ENCODE data around the gene SERGEF. TPM values are rescaled to one million over a fixed set of nuclear protein-coding genes. Genes with fewer than 3 reads are reported as not detected.

Gene SERGEF
- total and polyA plus RNA-seq, 4 donors, result 20.2 to 85.0 (median 26.9) TPM

DNA sequence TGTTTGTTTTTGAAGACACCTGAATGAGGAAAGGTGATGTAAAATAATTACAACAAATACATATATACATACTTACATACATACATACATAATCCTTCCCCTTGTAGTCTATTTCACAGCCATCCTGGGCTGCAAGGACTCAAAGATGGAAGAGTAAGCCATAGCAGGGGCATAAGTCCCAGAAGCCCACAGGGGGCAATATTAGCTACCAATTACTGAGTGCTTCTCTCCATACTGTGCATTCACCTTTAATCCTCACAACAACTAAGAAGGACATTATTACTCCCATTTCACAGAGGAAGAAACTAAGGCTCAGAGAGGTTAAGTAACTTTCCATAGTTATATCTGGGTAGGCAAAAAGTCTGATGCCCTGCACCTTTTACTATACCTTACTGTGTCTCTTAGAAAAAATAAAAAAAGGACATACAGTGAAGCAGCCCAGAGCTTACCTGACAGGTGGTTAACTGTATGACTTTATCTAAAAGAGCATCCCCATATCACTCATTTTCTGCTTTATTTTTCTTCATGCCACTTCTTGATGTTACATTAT is 2.7 kb downstream of the SERGEF start:
- DNase-seq, result no peak
- H3K36me3 ChIP-seq (ENCODE audit: control insufficient read depth in 4 of 4, insufficient read depth in 4 of 4, low read length in 4 of 4), result peaks cover 0 to 10% (median 2%) of the 10 kb centered on the region in 4 donors
- no peak overlapping the region for H3K4me3 ChIP-seq
- ATAC-seq (ENCODE audit: insufficient read depth, low FRiP score), result no peak
- no peak overlapping the region for H3K27ac ChIP-seq (ENCODE audit: low read depth in 1 of 2, low read length in 1 of 2)
- no peaks in the 10 kb centered on the region for H3K9me3 ChIP-seq (ENCODE audit: control insufficient read depth in 4 of 4, insufficient read depth in 3 of 4, low read length in 3 of 4)
- H3K9ac ChIP-seq (ENCODE audit: insufficient read depth in 1 of 2, low read length in 2 of 2), result no peak overlapping the region
- TF ChIP-seq, protein P1, sequence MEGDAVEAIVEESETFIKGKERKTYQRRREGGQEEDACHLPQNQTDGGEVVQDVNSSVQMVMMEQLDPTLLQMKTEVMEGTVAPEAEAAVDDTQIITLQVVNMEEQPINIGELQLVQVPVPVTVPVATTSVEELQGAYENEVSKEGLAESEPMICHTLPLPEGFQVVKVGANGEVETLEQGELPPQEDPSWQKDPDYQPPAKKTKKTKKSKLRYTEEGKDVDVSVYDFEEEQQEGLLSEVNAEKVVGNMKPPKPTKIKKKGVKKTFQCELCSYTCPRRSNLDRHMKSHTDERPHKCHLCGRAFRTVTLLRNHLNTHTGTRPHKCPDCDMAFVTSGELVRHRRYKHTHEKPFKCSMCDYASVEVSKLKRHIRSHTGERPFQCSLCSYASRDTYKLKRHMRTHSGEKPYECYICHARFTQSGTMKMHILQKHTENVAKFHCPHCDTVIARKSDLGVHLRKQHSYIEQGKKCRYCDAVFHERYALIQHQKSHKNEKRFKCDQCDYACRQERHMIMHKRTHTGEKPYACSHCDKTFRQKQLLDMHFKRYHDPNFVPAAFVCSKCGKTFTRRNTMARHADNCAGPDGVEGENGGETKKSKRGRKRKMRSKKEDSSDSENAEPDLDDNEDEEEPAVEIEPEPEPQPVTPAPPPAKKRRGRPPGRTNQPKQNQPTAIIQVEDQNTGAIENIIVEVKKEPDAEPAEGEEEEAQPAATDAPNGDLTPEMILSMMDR (IDR thresholded peaks at IDR 0.05; ENCODE audit: control extremely low read depth, extremely low read depth), result no peak
- peaks cover 2 to 11% (median 5%) of the 10 kb centered on the region in 5 donors for H3K4me1 ChIP-seq (ENCODE audit: control insufficient read depth in 5 of 5, insufficient read depth in 5 of 5, low read length in 5 of 5)
- H3K27me3 ChIP-seq (ENCODE audit: control insufficient read depth in 3 of 3, insufficient read depth in 3 of 3, low read length in 2 of 3), result peaks cover 0 to 5% (median 0%) of the 10 kb centered on the region in 3 donors

DNA sequence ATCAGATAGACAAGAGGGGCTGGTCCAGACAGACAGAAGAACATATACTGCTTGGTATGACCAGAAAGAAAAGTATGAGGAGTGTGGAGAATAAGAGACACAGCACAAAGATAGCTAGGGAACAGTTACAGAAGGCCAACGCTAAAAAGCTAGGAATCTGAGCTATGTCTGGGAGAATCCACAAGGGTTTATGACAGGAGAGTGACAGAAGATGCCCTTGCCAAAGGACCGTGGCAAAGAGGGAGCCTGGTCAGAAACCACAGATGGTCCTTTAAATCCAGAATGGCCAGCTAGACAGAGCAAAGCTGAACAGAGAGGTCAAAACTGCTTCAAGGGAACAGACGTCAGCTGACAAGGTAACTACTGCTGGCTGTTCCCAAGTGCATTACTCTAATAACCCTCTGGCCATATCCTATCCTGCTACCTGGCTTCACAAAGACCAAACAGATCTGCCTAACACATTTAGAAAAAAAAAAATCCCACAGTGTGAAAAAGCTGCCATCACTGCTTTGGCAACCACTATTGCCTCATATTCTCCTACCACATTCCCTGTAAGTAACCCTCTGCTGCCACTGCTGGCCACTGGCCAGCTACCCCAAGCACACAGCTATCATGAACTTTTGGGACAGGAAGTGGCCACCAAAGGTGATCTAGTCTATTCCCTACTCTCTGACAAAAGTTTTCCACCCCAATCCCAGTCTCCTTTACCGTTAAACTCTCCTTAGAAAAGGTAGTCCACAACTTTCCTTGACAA is 7.3 kb downstream of the SERGEF start:
- no peak overlapping the region for H3K9ac ChIP-seq (ENCODE audit: insufficient read depth in 1 of 2, low read length in 2 of 2)
- TF ChIP-seq, protein P1 (IDR thresholded peaks at IDR 0.05; ENCODE audit: control extremely low read depth, extremely low read depth), result no peak
- 87 to 93% methylated on average over 4 of the region's 4 CpGs for WGBS, 2 donors
- ATAC-seq (ENCODE audit: insufficient read depth, low FRiP score) (no peak), DNase-seq (no peak)
- no peaks in the 10 kb centered on the region for H3K9me3 ChIP-seq (ENCODE audit: control insufficient read depth in 4 of 4, insufficient read depth in 3 of 4, low read length in 3 of 4)
- peaks cover 3 to 18% (median 10%) of the 10 kb centered on the region in 4 donors for H3K36me3 ChIP-seq (ENCODE audit: control insufficient read depth in 4 of 4, insufficient read depth in 4 of 4, low read length in 4 of 4)
- H3K27ac ChIP-seq (ENCODE audit: low read depth in 1 of 2, low read length in 1 of 2), result no peak overlapping the region
- H3K27me3 ChIP-seq (ENCODE audit: control insufficient read depth in 3 of 3, insufficient read depth in 3 of 3, low read length in 2 of 3), result no peaks in the 10 kb centered on the region
- H3K4me1 ChIP-seq (ENCODE audit: control insufficient read depth in 5 of 5, insufficient read depth in 5 of 5, low read length in 5 of 5), result no peaks in the 10 kb centered on the region
- H3K4me3 ChIP-seq, result no peak overlapping the region

DNA sequence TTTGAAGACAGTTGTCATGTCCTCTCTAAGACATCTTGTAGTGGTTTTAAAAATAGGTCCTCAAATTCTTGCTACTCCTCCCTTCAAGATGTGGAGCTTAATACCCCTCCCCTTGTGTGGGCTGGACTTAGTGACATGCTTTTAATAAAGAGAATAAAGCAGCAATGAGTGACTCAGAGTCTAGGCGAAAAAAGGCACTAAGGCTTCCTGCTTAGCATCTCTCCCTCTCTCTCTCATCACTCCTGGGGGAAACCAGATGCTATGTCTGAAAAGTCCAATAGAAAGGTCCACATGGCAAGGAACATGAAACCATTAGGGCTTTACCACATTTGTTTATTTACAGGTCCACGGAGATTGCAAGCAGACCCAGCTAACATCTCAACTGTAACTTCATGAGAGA is 11.7 kb downstream of the SERGEF start:
- no peaks in the 10 kb centered on the region for H3K4me1 ChIP-seq (ENCODE audit: control insufficient read depth in 5 of 5, insufficient read depth in 5 of 5, low read length in 5 of 5)
- H3K4me3 ChIP-seq, result no peak overlapping the region
- DNase-seq (no peak), ATAC-seq (ENCODE audit: insufficient read depth, low FRiP score) (no peak)
- no peak overlapping the region for H3K27ac ChIP-seq (ENCODE audit: low read depth in 1 of 2, low read length in 1 of 2)
- no peaks in the 10 kb centered on the region for H3K9me3 ChIP-seq (ENCODE audit: control insufficient read depth in 4 of 4, insufficient read depth in 3 of 4, low read length in 3 of 4)
- no peak overlapping the region for H3K9ac ChIP-seq (ENCODE audit: insufficient read depth in 1 of 2, low read length in 2 of 2)
- 88 to 89% methylated on average over 2 of the region's 2 CpGs for WGBS, 2 donors
- H3K27me3 ChIP-seq (ENCODE audit: control insufficient read depth in 3 of 3, insufficient read depth in 3 of 3, low read length in 2 of 3), result no peaks in the 10 kb centered on the region
- peaks cover 6 to 15% (median 9%) of the 10 kb centered on the region in 4 donors for H3K36me3 ChIP-seq (ENCODE audit: control insufficient read depth in 4 of 4, insufficient read depth in 4 of 4, low read length in 4 of 4)
- TF ChIP-seq, protein P1 (IDR thresholded peaks at IDR 0.05; ENCODE audit: control extremely low read depth, extremely low read depth), result no peak

Data from lung (tissue), 12 donors.